Left ventricle myocardium inferior (tissue), 1 donor: ENCODE data around the gene KCNC1. TPM values are rescaled to one million over a fixed set of nuclear protein-coding genes. Genes with fewer than 3 reads are reported as not detected.

ENCODE experiments used
- DNase-seq: peaks from one replicate; pipeline ENCODE4 v3.0.0-alpha.2; 2020
- H3K27ac ChIP-seq: fragments of 200-600 bp; replicated peaks from 2 replicates; pipeline ENCODE4 v1.8.0; 2021
- H3K27me3 ChIP-seq: fragments of 200-600 bp; 2 replicates; pipeline ENCODE4 v1.8.0; 2021; ENCODE audit warnings: low read depth
- H3K36me3 ChIP-seq: fragments of 200-600 bp; 2 replicates; pipeline ENCODE4 v1.8.0; 2021
- H3K4me1 ChIP-seq: fragments of 200-600 bp; 2 replicates; pipeline ENCODE4 v1.8.0; 2021
- H3K4me3 ChIP-seq: fragments of 200-600 bp; 2 replicates; pipeline ENCODE4 v1.8.0; 2021; ENCODE audit warnings: mild to moderate bottlenecking, moderate library complexity
- H3K9me3 ChIP-seq: fragments of 200-600 bp; replicated peaks from 2 replicates; pipeline ENCODE4 v1.8.0; 2021
- CTCF ChIP-seq: fragments of 200-600 bp; IDR thresholded peaks from 2 replicates; pipeline ENCODE4 v1.8.0; 2021; ENCODE audit warnings: antibody characterized with exemption, mild to moderate bottlenecking, borderline replicate concordance
- intact Hi-C: fragments of 100-400 bp; cut with micrococcal nuclease; formaldehyde crosslinking; loops from one replicate; pipeline ENCODE4 v1.11.0; 2022
- total RNA-seq: library from RNA; stranded (reverse); fragmentation: NEBNext Ultra II Directional; extraction: Animal tissue kit (Norgen Biotek cat#: 25700); gene quantifications from one replicate; pipeline ENCODE4 v1.2.1, GENCODE V29; 2021
- donor health status: DM: no; HTN: yes; CAD: no; lungs with severe emphysema.

The KCNC1 gene
- total RNA-seq, 1 donor from 2014 or later: not detected

GRCh38 chr11:17716807-17717206 lies 17.8 kb upstream of the KCNC1 start:
- Histone ChIP-seq H3K36me3 (no peaks in the 10 kb centered on the region), H3K4me3 (no peak overlapping the region), H3K4me1 (peaks cover 43% of the 10 kb centered on the region), H3K27ac (no peak overlapping the region), H3K27me3 (peaks cover 78% of the 10 kb centered on the region), H3K9me3 (no peaks in the 10 kb centered on the region)
- TF ChIP-seq CTCF: no peak
- intact Hi-C loops: no loop called here
- DNase-seq: no peak

GRCh38 chr11:17718015-17718414 lies 16.6 kb upstream of the KCNC1 start:
- TF ChIP-seq CTCF: no peak
- H3K4me1 ChIP-seq: peaks cover 47% of the 10 kb centered on the region
- no peak for DNase-seq
- intact Hi-C loops: no loop called here
- no peak overlapping the region for H3K4me3 ChIP-seq
- H3K27ac ChIP-seq: no peak overlapping the region
- no peaks in the 10 kb centered on the region for H3K36me3 ChIP-seq
- H3K27me3 ChIP-seq: peaks cover 90% of the 10 kb centered on the region
- no peaks in the 10 kb centered on the region for H3K9me3 ChIP-seq

- peaks cover 94% of the 10 kb centered on the region for H3K27me3 ChIP-seq
- H3K4me3 ChIP-seq: no peak overlapping the region
- TF ChIP-seq CTCF: no peak
- no peaks in the 10 kb centered on the region for H3K9me3 ChIP-seq
- no peaks in the 10 kb centered on the region for H3K36me3 ChIP-seq
- DNase-seq: no peak
- intact Hi-C loops: no loop called here
- H3K27ac ChIP-seq: no peak overlapping the region
- peaks cover 47% of the 10 kb centered on the region for H3K4me1 ChIP-seq
Observed at GRCh38 chr11:17718510-17718962, 16.0 kb upstream of the KCNC1 start.

- DNase-seq: no peak
- intact Hi-C loops: no loop called here
- TF ChIP-seq CTCF: no peak
- Histone ChIP-seq H3K9me3 (no peaks in the 10 kb centered on the region), H3K4me3 (peak within 1 kb of the TSS; percentile 48), H3K27ac (no peak within 1 kb of the TSS), H3K36me3 (no peaks in the 10 kb centered on the region), H3K27me3 (peaks cover 94% of the 10 kb centered on the region), H3K4me1 (peaks cover 41% of the 10 kb centered on the region)
Observed at GRCh38 chr11:17719028-17719937, 15.3 kb upstream of the KCNC1 start, which contains the start of gene MYOD1. Gene MYOD1 (plus strand): TSS chr11:17719571. CDS start chr11:17719783, 212 bp downstream.

GRCh38 chr11:17719938-17720795 lies 14.4 kb upstream of the KCNC1 start:
- Histone ChIP-seq H3K4me3 (peak overlapping the region; percentile 48), H3K27me3 (peaks cover 95% of the 10 kb centered on the region)
- no peak for DNase-seq

More at GRCh38 chr11:17719938-17720795, 14.4 kb upstream of the KCNC1 start:
- H3K9me3 ChIP-seq: no peaks in the 10 kb centered on the region
- H3K27ac ChIP-seq: no peak overlapping the region
- no peaks in the 10 kb centered on the region for H3K36me3 ChIP-seq
- peak; percentile 49 for TF ChIP-seq CTCF
- intact Hi-C loops: no loop called here
- H3K4me1 ChIP-seq: peaks cover 34% of the 10 kb centered on the region
